ENCODE data around the gene RAPGEF4. TPM values are rescaled to one million over a fixed set of nuclear protein-coding genes. Genes with fewer than 3 reads are reported as not detected.

Gene RAPGEF4
- total and polyA plus RNA-seq, 2 of the 8 experiments (the other 6 are each of a cell fraction or from before 2014, with no cell fraction given), result 1.2 to 2.6 TPM

GRCh38 chr2:172847188-172847587, 111.5 kb downstream of the RAPGEF4 start:
- no peak overlapping the region for H2BK5ac ChIP-seq (ENCODE audit: low read depth, low read length)
- H2BK120ac ChIP-seq (replicated peaks; ENCODE audit: low read depth, low read length), result no peak overlapping the region
- no peak overlapping the region for H3K4me2 ChIP-seq (ENCODE audit: insufficient read depth in 1 of 2, low read depth in 2 of 2, low read length in 2 of 2)
- WGBS, 2 experiments (ENCODE audit: extremely low coverage in 1 of 2, insufficient coverage in 1 of 2, insufficient read length in 1 of 2, insufficient replicate concordance in 2 of 2, low coverage in 1 of 2, low lambda C conversion rate in 2 of 2, missing lambda C conversion rate in 1 of 2), result 93% methylated on average over 5 of the region's 5 CpGs; no CpG with 5 or more reads in 1 of the 2 experiments
- no peak overlapping the region for H3K23ac ChIP-seq (ENCODE audit: insufficient read length)
- H3K4me3 ChIP-seq (ENCODE audit: extremely low read depth in 1 of 4, insufficient read depth in 2 of 4, low read depth in 3 of 4, low read length in 4 of 4), result no peak overlapping the region
- no peak overlapping the region for H2AFZ ChIP-seq (ENCODE audit: low read length)
- CTCF ChIA-PET (ENCODE audit: partially characterized antibody), result no interaction called here
- H3K27ac ChIP-seq (ENCODE audit: low read depth, low read length), result no peak overlapping the region
- H3K9me3 ChIP-seq (ENCODE audit: insufficient read depth in 2 of 2, low read depth in 1 of 2, low read length in 1 of 2), result peaks cover 0 to 2% of the 10 kb centered on the region in 2 experiments; a peak in 2 of 4 replicates
- no peak for DNase-seq (ENCODE audit: low read depth in 1 of 2, low spot score in 2 of 2)
- no peak overlapping the region for H2BK12ac ChIP-seq (ENCODE audit: low read depth, low read length)
- no peaks in the 10 kb centered on the region for H3K79me1 ChIP-seq (ENCODE audit: low read depth, low read length)
- no peaks in the 10 kb centered on the region for H3K4me1 ChIP-seq (replicated peaks in 1 of 4; ENCODE audit: control insufficient read depth in 3 of 4, insufficient read depth in 4 of 4, low read length in 3 of 4)
- H4K8ac ChIP-seq (ENCODE audit: extremely low read depth, insufficient read depth, low read length), result no peak overlapping the region
- H2AK5ac ChIP-seq (ENCODE audit: low read depth, low read length), result no peak overlapping the region
- no peak overlapping the region for H2BK15ac ChIP-seq (ENCODE audit: low read length)
- H3K14ac ChIP-seq (ENCODE audit: insufficient read length), result no peak overlapping the region
- H3K23me2 ChIP-seq (ENCODE audit: low read depth, low read length), result no peaks in the 10 kb centered on the region
- H4K91ac ChIP-seq (replicated peaks; ENCODE audit: insufficient read length, low read length), result no peak overlapping the region
- H4K20me1 ChIP-seq (replicated peaks in 1 of 2; ENCODE audit: control insufficient read depth in 1 of 2, insufficient read depth in 2 of 2, low read length in 2 of 2), result no peaks in the 10 kb centered on the region
- POLR2A ChIA-PET (ENCODE audit: partially characterized antibody), result no interaction called here
- H3K9ac ChIP-seq (replicated peaks in 1 of 4; ENCODE audit: extremely low read depth in 1 of 4, low read depth in 3 of 4, low read length in 3 of 4), result no peak overlapping the region
- H3K36me3 ChIP-seq (ENCODE audit: control insufficient read depth in 2 of 4, insufficient read depth in 4 of 4, low read length in 3 of 4), result no peaks in the 10 kb centered on the region
- TF ChIP-seq NRF1 (IDR thresholded peaks at IDR 0.05; ENCODE audit: low read depth, low read length) (no peak), BCL11A (IDR thresholded peaks at IDR 0.05; ENCODE audit: low read depth in 2 of 2, low read length in 2 of 2) (no peak), TEAD4 (IDR thresholded peaks at IDR 0.05; ENCODE audit: low read depth, low read length) (no peak), POLR2AphosphoS5 (IDR thresholded peaks at IDR 0.05; ENCODE audit: low read depth, low read length) (no peak), SP2 (IDR thresholded peaks at IDR 0.05; ENCODE audit: low read length) (no peak), JUN (IDR thresholded peaks at IDR 0.05; ENCODE audit: low read depth, low read length) (no peak), EGR1 (IDR thresholded peaks at IDR 0.05; ENCODE audit: borderline replicate concordance, low read depth, low read length) (no peak)
- H3K79me2 ChIP-seq (ENCODE audit: control insufficient read depth in 1 of 2, insufficient read depth in 2 of 2, low read length in 2 of 2), result no peaks in the 10 kb centered on the region
- no peak overlapping the region for H4K5ac ChIP-seq (ENCODE audit: insufficient read length, low read depth, low read length)
- no peak overlapping the region for H2BK20ac ChIP-seq (ENCODE audit: low read length)
- H3K27me3 ChIP-seq (replicated peaks in 1 of 4; ENCODE audit: control insufficient read depth in 3 of 4, extremely low read depth in 1 of 4, insufficient read depth in 3 of 4, low read length in 3 of 4), result no peaks in the 10 kb centered on the region
- no peak overlapping the region for H3K4ac ChIP-seq (replicated peaks; ENCODE audit: insufficient read length, low read depth, low read length)
- no peak overlapping the region for H3K56ac ChIP-seq (replicated peaks; ENCODE audit: insufficient read length, low read depth, low read length)
- no peak for FAIRE-seq
- H3K18ac ChIP-seq (ENCODE audit: extremely low read depth, low read length), result no peak overlapping the region

All from H1 (cell line).